Fibroblast of the aortic adventitia (primary cell): Measurements from ENCODE around the gene ALOX5AP. TPM values are rescaled to one million over a fixed set of nuclear protein-coding genes. Genes with fewer than 3 reads are reported as not detected.

ENCODE experiments used
- DNase-seq: peaks from one replicate; pipeline ENCODE4 v3.0.0-alpha.2; 2010; ENCODE audit warnings: low read depth
- H3K4me3 ChIP-seq: 2 replicates; pipeline ENCODE4 v1.5.1; 2011; ENCODE audit warnings: low read depth, mild to moderate bottlenecking, control low read depth, low read length, moderate library complexity
- CTCF ChIP-seq: IDR thresholded peaks from 2 replicates; pipeline ENCODE4 v1.5.1; 2011; ENCODE audit warnings: mild to moderate bottlenecking, low read length, control low read depth, inconsistent platforms; ENCODE audit not compliant: insufficient read depth
- total RNA-seq: library from RNA; depleted of rRNA; stranded (reverse); fragments of >200 nt; gene quantifications from 2 replicates; pipeline ENCODE4 v1.2.3, GENCODE V29; 2012; ENCODE audit warnings: low replicate concordance

The ALOX5AP gene
- total RNA-seq, 1 donor: not detected

GRCh38 chr13:30757026-30757742 lies 21.8 kb downstream of the ALOX5AP start:
- no peak overlapping the region for H3K4me3 ChIP-seq
- no peak for DNase-seq

GRCh38 chr13:30759748-30760147 lies 24.4 kb downstream of the ALOX5AP start:
- peak; percentile 50 for DNase-seq
- H3K4me3 ChIP-seq: no peak overlapping the region
- no peak for TF ChIP-seq CTCF

More at GRCh38 chr13:30757026-30757742, 21.8 kb downstream of the ALOX5AP start:
- no peak for TF ChIP-seq CTCF

- peak; percentile 25 for DNase-seq
- no peak for TF ChIP-seq CTCF
- H3K4me3 ChIP-seq: no peak overlapping the region
These were observed 27.3 kb downstream of the ALOX5AP start for GRCh38 chr13:30762643-30763042.

GRCh38 chr13:30763786-30764413 lies 28.6 kb downstream of the ALOX5AP start:
- peak; percentile 25 for DNase-seq
- no peak overlapping the region for H3K4me3 ChIP-seq
- TF ChIP-seq CTCF: no peak

- DNase-seq: no peak
- H3K4me3 ChIP-seq: no peak overlapping the region
- TF ChIP-seq CTCF: no peak
These were observed 30.9 kb downstream of the ALOX5AP start for GRCh38 chr13:30766231-30766630.

GRCh38 chr13:30770929-30771328 lies 35.6 kb downstream of the ALOX5AP start:
- no peak overlapping the region for H3K4me3 ChIP-seq
- DNase-seq: no peak
- no peak for TF ChIP-seq CTCF
